Liver (tissue), 9 donors: ENCODE results near the gene IL1RAP. TPM values are rescaled to one million over a fixed set of nuclear protein-coding genes. Genes with fewer than 3 reads are reported as not detected.

ENCODE experiments used
- DNase-seq: peaks from one replicate; pipeline ENCODE4 v3.0.0-alpha.2; 2017; ENCODE audit warnings: low spot score
- H3K27ac ChIP-seq, 2 donors: one replicate each; pipeline ENCODE4 v1.7.0; 2013; ENCODE audit warnings: inconsistent platforms in 2 of 2, low read length in 2 of 2, control low read depth in 1 of 2, low read depth in 1 of 2, mild to moderate bottlenecking in 1 of 2
- H3K27me3 ChIP-seq, 4 donors: one replicate each; pipeline versions ENCODE4 v1.6.1 to v1.7.0; 2013; ENCODE audit warnings: low read length in 3 of 4, inconsistent platforms in 1 of 4, mild to moderate bottlenecking in 1 of 4, moderate library complexity in 1 of 4; ENCODE audit not compliant: control insufficient read depth in 4 of 4, insufficient read depth in 4 of 4
- H3K36me3 ChIP-seq, 4 donors: one replicate each; pipeline versions ENCODE4 v1.6.1 to v1.7.0; 2013; ENCODE audit warnings: low read length in 3 of 4, mild to moderate bottlenecking in 3 of 4, low read depth in 1 of 4, moderate library complexity in 1 of 4; ENCODE audit not compliant: control insufficient read depth in 4 of 4, insufficient read depth in 3 of 4
- H3K4me1 ChIP-seq, 4 donors: one replicate each; pipeline versions ENCODE4 v1.6.1 to v1.7.0; 2013; ENCODE audit warnings: low read length in 3 of 4, mild to moderate bottlenecking in 3 of 4, moderate library complexity in 1 of 4; ENCODE audit not compliant: control insufficient read depth in 4 of 4, insufficient read depth in 4 of 4
- H3K4me3 ChIP-seq, 3 donors: one replicate each; pipeline versions ENCODE4 v1.6.1 to v1.7.0; 2013; ENCODE audit warnings: low read length in 3 of 3, control low read depth in 1 of 3, low read depth in 1 of 3, mild to moderate bottlenecking in 1 of 3
- H3K9ac ChIP-seq, 2 donors: one replicate each; pipeline ENCODE4 v1.7.0; 2013; ENCODE audit warnings: low read length in 2 of 2, mild to moderate bottlenecking in 2 of 2, moderate library complexity in 2 of 2, control low read depth in 1 of 2, low read depth in 1 of 2
- H3K9me3 ChIP-seq, 4 donors: one replicate each; pipeline versions ENCODE4 v1.6.1 to v1.7.0; 2013; ENCODE audit warnings: low read length in 3 of 4; ENCODE audit not compliant: control insufficient read depth in 4 of 4
- CTCF ChIP-seq: fragments of 150-350 bp; IDR thresholded peaks from 2 replicates; pipeline ENCODE4 v1.5.1; 2017; ENCODE audit warnings: improper control_type of control experiment, low read depth, low read length; ENCODE audit not compliant: missing input control
- EGR1 ChIP-seq, 2 donors: IDR thresholded peaks; 2 replicates each; pipeline ENCODE4 v1.6.1; 2016 to 2018; ENCODE audit warnings: antibody characterized with exemption in 2 of 2, low read depth in 2 of 2
- FOXA1 ChIP-seq: IDR thresholded peaks from 2 replicates; pipeline ENCODE4 v1.6.1; 2016; ENCODE audit warnings: antibody characterized with exemption
- FOXA2 ChIP-seq: IDR thresholded peaks from 2 replicates; pipeline ENCODE4 v1.6.1; 2016; ENCODE audit warnings: antibody characterized with exemption
- GABPA ChIP-seq, 2 donors: IDR thresholded peaks in 1 of 2; conservative IDR thresholded peaks in 1 of 2; 2 replicates each; pipeline ENCODE4 v1.6.1; 2016; ENCODE audit warnings: antibody characterized with exemption in 2 of 2, mild to moderate bottlenecking in 1 of 2, moderate library complexity in 1 of 2
- JUND ChIP-seq, 2 donors: IDR thresholded peaks; 2 replicates each; pipeline ENCODE4 v1.6.1; 2016; ENCODE audit warnings: antibody characterized with exemption in 2 of 2
- MAX ChIP-seq: IDR thresholded peaks from 2 replicates; pipeline ENCODE4 v1.6.1; 2016; ENCODE audit warnings: antibody characterized with exemption
- NR2F2 ChIP-seq: IDR thresholded peaks from 2 replicates; pipeline ENCODE4 v1.6.1; 2016; ENCODE audit warnings: antibody characterized with exemption
- RAD21 ChIP-seq, 2 donors: IDR thresholded peaks; 2 replicates each; pipeline ENCODE4 v1.6.1; 2016; ENCODE audit warnings: antibody characterized with exemption in 2 of 2, mild to moderate bottlenecking in 2 of 2
- SP1 ChIP-seq: IDR thresholded peaks from 2 replicates; pipeline ENCODE4 v1.6.1; 2018; ENCODE audit warnings: antibody characterized with exemption, mild to moderate bottlenecking
- TAF1 ChIP-seq: conservative IDR thresholded peaks from 2 replicates; pipeline ENCODE4 v1.6.1; 2016; ENCODE audit warnings: antibody characterized with exemption, mild to moderate bottlenecking
- YY1 ChIP-seq: IDR thresholded peaks from 2 replicates; pipeline ENCODE4 v1.6.1; 2016; ENCODE audit warnings: antibody characterized with exemption, mild to moderate bottlenecking
- ZBTB33 ChIP-seq: IDR thresholded peaks from 2 replicates; pipeline ENCODE4 v1.6.1; 2016; ENCODE audit warnings: antibody characterized with exemption
- WGBS: extraction: QIAGEN DNeasy Blood & Tissue Kit; methylation state at CpG from one replicate; pipeline ENCODE4 v1.1.7; 2013; 5-methylcytosine and 5-hydroxymethylcytosine counted together
- polyA plus RNA-seq, 2 donors: library from polyadenylated mRNA; stranded (reverse) in 1 of 2; unstranded in 1 of 2; fragments of 200-250 nt in 1 of 2; fragments of >200 nt in 1 of 2; fragmentation: Nextera tagmentation in 1 of 2; extraction: Ambion mirVana in 1 of 2; gene quantifications; one replicate each; pipeline versions ENCODE4 v1.2.1 to v1.2.3, GENCODE V29; 2013 to 2015
- total RNA-seq, 2 donors: library from RNA; depleted of rRNA; stranded (reverse); fragments of >200 nt; gene quantifications; one replicate each; pipeline ENCODE4 v1.2.3, GENCODE V29; 2014
- donor health status: healthy.
- donor health status: healthy.
- donor health status: healthy.
- donor health status: healthy.
- donor health status: healthy.

IL1RAP gene
- total and polyA plus RNA-seq, 4 donors, result 53.7 to 230 (median 71.6) TPM

GRCh38 chr3:190596349-190597285, 82.7 kb downstream of the IL1RAP start:
- no peak overlapping the region for H3K9ac ChIP-seq
- no peak for TF ChIP-seq YY1
- TF ChIP-seq FOXA1, result no peak
- no peak for TF ChIP-seq SP1
- TF ChIP-seq RAD21 (IDR thresholded peaks at IDR 0.05), result no peak
- no peak for TF ChIP-seq ZBTB33
- TF ChIP-seq NR2F2, result no peak
- TF ChIP-seq TAF1, result no peak
- TF ChIP-seq EGR1 (IDR thresholded peaks at IDR 0.05; ENCODE audit: low read depth in 2 of 2), result no peak
- no peaks in the 10 kb centered on the region for H3K27me3 ChIP-seq
- peaks cover 0 to 7% (median 0%) of the 10 kb centered on the region in 4 donors for H3K36me3 ChIP-seq
- peaks cover 0 to 31% (median 10%) of the 10 kb centered on the region in 4 donors for H3K4me1 ChIP-seq
- DNase-seq, result no peak
- WGBS, result 76% methylated on average over 5 of the region's 5 CpGs
- H3K27ac ChIP-seq, result peak overlapping the region in 1 of 2 donors; percentile 38
- no peaks in the 10 kb centered on the region for H3K9me3 ChIP-seq
- no peak overlapping the region for H3K4me3 ChIP-seq

- Histone ChIP-seq H3K9me3 (no peaks in the 10 kb centered on the region), H3K4me1 (peaks cover 0 to 30% (median 9%) of the 10 kb centered on the region in 4 donors), H3K27ac (no peak overlapping the region), H3K9ac (no peak overlapping the region), H3K4me3 (no peak overlapping the region), H3K27me3 (no peaks in the 10 kb centered on the region), H3K36me3 (peaks cover 0 to 7% (median 0%) of the 10 kb centered on the region in 4 donors)
- 81% methylated on average over 1 of the region's 1 CpG for WGBS
- TF ChIP-seq FOXA1, result no peak
- TF ChIP-seq YY1, result no peak
- no peak for TF ChIP-seq GABPA (IDR thresholded peaks at IDR 0.05 in 1 of 2, conservative IDR thresholded peaks at IDR 0.05 in 1 of 2)
- no peak for TF ChIP-seq ZBTB33
- no peak for TF ChIP-seq TAF1
- TF ChIP-seq SP1, result no peak
- no peak for TF ChIP-seq JUND (IDR thresholded peaks at IDR 0.05)
- TF ChIP-seq CTCF, result no peak
- TF ChIP-seq NR2F2, result no peak
- no peak for TF ChIP-seq MAX
- no peak for TF ChIP-seq FOXA2
- DNase-seq, result no peak
Observed at GRCh38 chr3:190597291-190597690, 83.4 kb downstream of the IL1RAP start.
